Neural progenitor cell (in vitro differentiated cells): ENCODE data around the gene F13A1. TPM values are rescaled to one million over a fixed set of nuclear protein-coding genes. Genes with fewer than 3 reads are reported as not detected.

Source experiments
- DNase-seq: peaks from one replicate; pipeline ENCODE4 v3.0.0-alpha.2; 2016; ENCODE audit warnings: low spot score
- H2AFZ ChIP-seq: fragments of 200-600 bp; sonication (generic); replicated peaks from 2 replicates; pipeline ENCODE4 v1.6.1; 2016; ENCODE audit warnings: antibody characterized with exemption
- H3F3A ChIP-seq: fragments of 200-600 bp; sonication (generic); 2 replicates; pipeline ENCODE4 v1.6.1; 2016; ENCODE audit warnings: antibody characterized with exemption, low read depth
- H3K27ac ChIP-seq: fragments of 200-600 bp; sonication (generic); 2 replicates; pipeline ENCODE4 v1.5.1; 2016; ENCODE audit warnings: mild to moderate bottlenecking
- H3K27me3 ChIP-seq: fragments of 200-600 bp; sonication (generic); 2 replicates; pipeline ENCODE4 v1.6.1; 2016; ENCODE audit warnings: mild to moderate bottlenecking, moderate library complexity
- H3K36me3 ChIP-seq: fragments of 200-600 bp; sonication (generic); 2 replicates; pipeline ENCODE4 v1.5.1; 2016
- H3K4me1 ChIP-seq: fragments of 200-600 bp; sonication (generic); 2 replicates; pipeline ENCODE4 v1.6.1; 2016; ENCODE audit warnings: mixed run types
- H3K4me2 ChIP-seq: fragments of 200-600 bp; sonication (generic); 2 replicates; pipeline ENCODE4 v1.6.1; 2016
- H3K4me3 ChIP-seq: fragments of 200-600 bp; sonication (generic); 2 replicates; pipeline ENCODE4 v1.5.1; 2016
- H3K79me2 ChIP-seq: fragments of 200-600 bp; sonication (generic); 2 replicates; pipeline ENCODE4 v1.6.1; 2016; ENCODE audit warnings: low read depth
- H3K9ac ChIP-seq: fragments of 200-600 bp; sonication (generic); 2 replicates; pipeline ENCODE4 v1.6.1; 2016
- H3K9me3 ChIP-seq: fragments of 200-600 bp; sonication (generic); 2 replicates; pipeline ENCODE4 v1.5.1; 2016; ENCODE audit warnings: low read depth
- H4K20me1 ChIP-seq: fragments of 200-600 bp; sonication (generic); 2 replicates; pipeline ENCODE4 v1.6.1; 2016; ENCODE audit warnings: low read depth
- H3K27ac Mint-ChIP-seq: 3 replicates; pipeline ENCODE4 v1.8.0; 2021; ENCODE audit warnings: mixed read lengths
- H3K27me3 Mint-ChIP-seq: 2 replicates; pipeline ENCODE4 v1.8.0; 2022; ENCODE audit warnings: low read depth, mild to moderate bottlenecking, inconsistent platforms, moderate library complexity, mixed read lengths; ENCODE audit not compliant: insufficient read depth
- H3K36me3 Mint-ChIP-seq: 3 replicates; pipeline ENCODE4 v1.8.0; 2021; ENCODE audit warnings: mixed read lengths
- H3K4me1 Mint-ChIP-seq: 3 replicates; pipeline ENCODE4 v1.8.0; 2021; ENCODE audit warnings: mixed read lengths
- H3K4me3 Mint-ChIP-seq: 3 replicates; pipeline ENCODE4 v1.8.0; 2021; ENCODE audit warnings: mild to moderate bottlenecking, moderate library complexity, mixed read lengths
- H3K9me3 Mint-ChIP-seq: 3 replicates; pipeline ENCODE4 v1.8.0; 2020; ENCODE audit warnings: mixed read lengths
- EZH2 ChIP-seq: fragments of 200-600 bp; sonication (generic); IDR thresholded peaks from 2 replicates; pipeline ENCODE4 v1.6.1; 2017; ENCODE audit warnings: antibody characterized with exemption, mild to moderate bottlenecking, moderate library complexity
- EZH2phosphoT487 ChIP-seq: fragments of 200-600 bp; sonication (generic); IDR thresholded peaks from 2 replicates; pipeline ENCODE4 v1.6.1; 2017; ENCODE audit warnings: antibody characterized with exemption
- total RNA-seq: library from RNA; depleted of rRNA; stranded (reverse); fragments of >200 nt; gene quantifications from 2 replicates; pipeline ENCODE4 v1.2.3, GENCODE V29; 2015; ENCODE audit warnings: low replicate concordance
- TF ChIP-seq, protein P1 (sequence below): fragments of 200-600 bp; sonication (generic); IDR thresholded peaks from 2 replicates; pipeline ENCODE4 v1.5.1; 2017; ENCODE audit warnings: antibody characterized with exemption, mild to moderate bottlenecking

Gene F13A1
- total RNA-seq, 1 donor from 2014 or later: 3.6 TPM

DNA sequence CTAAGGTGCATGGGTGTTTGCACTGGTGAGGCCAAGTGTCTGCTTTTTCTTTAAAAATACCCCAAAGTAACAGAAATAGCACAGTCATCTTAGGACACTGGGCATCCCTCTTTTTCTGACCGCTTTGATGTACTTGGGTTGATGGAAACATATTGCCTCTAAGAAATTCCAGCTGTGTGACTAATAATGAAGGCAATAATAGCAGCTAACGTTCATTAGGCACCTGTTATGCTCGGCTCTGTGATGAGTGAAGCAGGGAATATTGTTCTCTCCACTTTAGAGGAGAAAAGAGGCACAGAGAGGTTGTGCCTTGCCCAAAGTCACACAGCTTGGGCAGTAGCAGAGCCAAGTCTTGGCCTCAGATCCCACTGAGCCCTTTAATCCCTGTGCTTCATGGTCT lies 100.7 kb downstream of the F13A1 start:
- H3K27ac ChIP-seq: no peak overlapping the region
- H3K36me3 ChIP-seq: no peaks in the 10 kb centered on the region
- Mint-ChIP-seq H3K27ac (no peak overlapping the region), H3K36me3 (no peaks in the 10 kb centered on the region), H3K4me3 (no peak overlapping the region), H3K27me3 (no peaks in the 10 kb centered on the region), H3K9me3 (no peaks in the 10 kb centered on the region), H3K4me1 (peaks cover 10% of the 10 kb centered on the region)
- H3K4me3 ChIP-seq: no peak overlapping the region
- H3F3A ChIP-seq: no peaks in the 10 kb centered on the region
- no peaks in the 10 kb centered on the region for H3K27me3 ChIP-seq
- H3K9ac ChIP-seq: no peak overlapping the region
- H4K20me1 ChIP-seq: no peaks in the 10 kb centered on the region
- H3K4me2 ChIP-seq: no peak overlapping the region
- DNase-seq: no peak
- TF ChIP-seq EZH2phosphoT487 (no peak), EZH2 (no peak)
- TF ChIP-seq, protein P1, sequence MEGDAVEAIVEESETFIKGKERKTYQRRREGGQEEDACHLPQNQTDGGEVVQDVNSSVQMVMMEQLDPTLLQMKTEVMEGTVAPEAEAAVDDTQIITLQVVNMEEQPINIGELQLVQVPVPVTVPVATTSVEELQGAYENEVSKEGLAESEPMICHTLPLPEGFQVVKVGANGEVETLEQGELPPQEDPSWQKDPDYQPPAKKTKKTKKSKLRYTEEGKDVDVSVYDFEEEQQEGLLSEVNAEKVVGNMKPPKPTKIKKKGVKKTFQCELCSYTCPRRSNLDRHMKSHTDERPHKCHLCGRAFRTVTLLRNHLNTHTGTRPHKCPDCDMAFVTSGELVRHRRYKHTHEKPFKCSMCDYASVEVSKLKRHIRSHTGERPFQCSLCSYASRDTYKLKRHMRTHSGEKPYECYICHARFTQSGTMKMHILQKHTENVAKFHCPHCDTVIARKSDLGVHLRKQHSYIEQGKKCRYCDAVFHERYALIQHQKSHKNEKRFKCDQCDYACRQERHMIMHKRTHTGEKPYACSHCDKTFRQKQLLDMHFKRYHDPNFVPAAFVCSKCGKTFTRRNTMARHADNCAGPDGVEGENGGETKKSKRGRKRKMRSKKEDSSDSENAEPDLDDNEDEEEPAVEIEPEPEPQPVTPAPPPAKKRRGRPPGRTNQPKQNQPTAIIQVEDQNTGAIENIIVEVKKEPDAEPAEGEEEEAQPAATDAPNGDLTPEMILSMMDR: no peak
- no peaks in the 10 kb centered on the region for H3K79me2 ChIP-seq
- H2AFZ ChIP-seq: no peak overlapping the region
- peaks cover 3% of the 10 kb centered on the region for H3K4me1 ChIP-seq
- H3K9me3 ChIP-seq: no peaks in the 10 kb centered on the region

DNA sequence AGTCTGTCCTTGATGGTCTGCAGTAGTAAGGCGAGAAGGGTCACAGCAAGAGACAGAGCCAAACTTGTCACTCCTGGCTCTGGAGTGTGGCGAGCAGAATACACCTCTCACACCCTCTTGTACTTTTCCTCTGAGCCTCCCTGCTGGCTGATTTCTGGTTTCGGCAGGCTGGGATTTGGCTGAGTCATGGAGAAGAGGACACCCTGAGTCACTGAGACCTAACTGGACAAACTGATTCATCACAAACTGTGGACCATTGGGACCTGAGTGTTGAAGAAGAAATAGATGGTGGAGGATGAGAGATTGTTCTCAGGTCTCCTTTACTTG lies 101.7 kb downstream of the F13A1 start:
- H3K9me3 Mint-ChIP-seq: no peaks in the 10 kb centered on the region
- no peaks in the 10 kb centered on the region for H3K79me2 ChIP-seq
- TF ChIP-seq, protein P1: no peak
- TF ChIP-seq EZH2phosphoT487 (no peak), EZH2 (no peak)
- no peak overlapping the region for H3K4me2 ChIP-seq
- peaks cover 3% of the 10 kb centered on the region for H3K4me1 ChIP-seq
- H3F3A ChIP-seq: no peaks in the 10 kb centered on the region
- no peak overlapping the region for H3K4me3 ChIP-seq
- no peak overlapping the region for H3K27ac ChIP-seq
- no peaks in the 10 kb centered on the region for H3K27me3 ChIP-seq
- no peak overlapping the region for H3K9ac ChIP-seq
- H3K9me3 ChIP-seq: no peaks in the 10 kb centered on the region
- H3K27me3 Mint-ChIP-seq: no peaks in the 10 kb centered on the region
- peaks cover 10% of the 10 kb centered on the region for H3K4me1 Mint-ChIP-seq
- no peaks in the 10 kb centered on the region for H3K36me3 ChIP-seq
- no peaks in the 10 kb centered on the region for H3K36me3 Mint-ChIP-seq
- H3K4me3 Mint-ChIP-seq: no peak overlapping the region
- H4K20me1 ChIP-seq: no peaks in the 10 kb centered on the region
- no peak for DNase-seq
- no peak overlapping the region for H3K27ac Mint-ChIP-seq
- no peak overlapping the region for H2AFZ ChIP-seq

DNA sequence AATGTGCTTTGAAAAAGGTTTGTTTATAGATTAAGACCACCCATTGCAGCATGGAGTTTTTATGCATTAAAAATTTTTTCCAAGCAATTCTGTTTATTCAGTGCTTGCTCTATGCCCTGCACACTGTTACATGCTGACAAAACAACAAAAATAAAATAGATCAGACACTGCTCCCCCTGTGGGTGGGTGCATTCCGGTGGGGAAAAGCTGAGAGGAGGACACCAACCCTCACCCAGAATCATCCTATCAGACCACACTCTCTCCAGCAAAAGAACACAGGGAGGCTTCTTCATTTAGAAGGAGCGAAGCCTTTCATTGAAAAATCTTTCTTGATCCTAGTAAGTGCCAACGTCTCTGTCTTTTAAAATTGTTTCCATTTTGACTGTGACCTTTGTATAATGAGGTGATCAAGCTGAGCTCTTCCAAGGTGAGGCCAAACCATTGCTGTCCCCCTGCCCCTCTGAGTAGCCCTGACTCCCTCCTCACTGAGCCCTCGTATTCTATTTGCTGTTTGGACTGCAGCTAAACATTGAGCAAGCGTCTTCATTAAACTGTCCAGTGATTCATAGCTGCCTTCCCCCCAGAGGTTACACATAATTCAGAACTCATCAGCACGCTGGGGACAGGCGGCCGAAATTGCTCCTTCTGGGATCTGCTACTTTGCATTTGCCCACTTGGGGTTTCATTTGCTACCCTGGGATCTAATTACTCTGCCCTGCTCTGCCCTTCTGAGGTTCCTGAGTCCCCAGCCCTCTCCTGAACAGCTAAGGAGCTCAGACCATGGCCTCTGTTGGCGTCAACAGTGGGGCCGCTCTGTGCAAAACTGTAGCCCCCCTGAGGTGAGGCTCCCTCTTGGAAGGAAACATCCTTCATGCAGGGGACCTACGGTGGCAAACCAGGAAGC lies 102.4 kb downstream of the F13A1 start:
- Mint-ChIP-seq H3K9me3 (no peaks in the 10 kb centered on the region), H3K4me3 (no peak overlapping the region), H3K27ac (no peak overlapping the region), H3K36me3 (no peaks in the 10 kb centered on the region), H3K4me1 (peaks cover 10% of the 10 kb centered on the region), H3K27me3 (no peaks in the 10 kb centered on the region)
- no peaks in the 10 kb centered on the region for H4K20me1 ChIP-seq
- TF ChIP-seq, protein P1: peak; percentile 26
- TF ChIP-seq EZH2phosphoT487 (no peak), EZH2 (no peak)
- H3K27me3 ChIP-seq: no peaks in the 10 kb centered on the region
- no peaks in the 10 kb centered on the region for H3K36me3 ChIP-seq
- no peak for DNase-seq
- no peaks in the 10 kb centered on the region for H3F3A ChIP-seq
- no peak overlapping the region for H3K27ac ChIP-seq
- no peaks in the 10 kb centered on the region for H3K9me3 ChIP-seq
- H3K4me1 ChIP-seq: peaks cover 3% of the 10 kb centered on the region
- no peaks in the 10 kb centered on the region for H3K79me2 ChIP-seq
- H3K9ac ChIP-seq: no peak overlapping the region
- H2AFZ ChIP-seq: no peak overlapping the region
- no peak overlapping the region for H3K4me3 ChIP-seq
- no peak overlapping the region for H3K4me2 ChIP-seq
